CD4-positive, alpha-beta T cell treated with Interleukin-2 at 100 ng/mL for 4 hours (primary cell): ENCODE measurements around the gene CAMK1D.

ENCODE experiments used
- DNase-seq: peaks from one replicate; pipeline ENCODE4 v3.0.0-alpha.2; 2020; ENCODE audit warnings: low spot score

Gene CAMK1D

DNA sequence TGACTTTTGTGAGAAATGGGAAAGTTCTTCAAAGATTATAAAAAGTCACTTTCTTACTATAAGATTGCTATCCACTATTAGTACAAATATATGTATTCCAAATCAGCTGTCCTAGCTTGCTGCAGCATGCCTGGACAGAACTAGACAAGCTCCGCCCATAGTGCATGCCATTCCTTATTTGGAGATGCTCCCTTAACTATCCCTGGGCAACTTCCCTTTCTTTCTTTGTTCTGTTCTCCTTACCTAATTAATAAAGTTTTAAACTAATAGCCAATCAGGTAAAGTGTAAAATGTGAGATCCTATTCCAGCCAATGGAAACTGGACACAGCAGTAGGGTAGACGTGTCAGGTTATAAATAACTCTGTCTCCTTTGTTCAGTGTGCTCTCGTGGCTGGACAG, 281.9 kb downstream of the CAMK1D start:
- no peak for DNase-seq

DNA sequence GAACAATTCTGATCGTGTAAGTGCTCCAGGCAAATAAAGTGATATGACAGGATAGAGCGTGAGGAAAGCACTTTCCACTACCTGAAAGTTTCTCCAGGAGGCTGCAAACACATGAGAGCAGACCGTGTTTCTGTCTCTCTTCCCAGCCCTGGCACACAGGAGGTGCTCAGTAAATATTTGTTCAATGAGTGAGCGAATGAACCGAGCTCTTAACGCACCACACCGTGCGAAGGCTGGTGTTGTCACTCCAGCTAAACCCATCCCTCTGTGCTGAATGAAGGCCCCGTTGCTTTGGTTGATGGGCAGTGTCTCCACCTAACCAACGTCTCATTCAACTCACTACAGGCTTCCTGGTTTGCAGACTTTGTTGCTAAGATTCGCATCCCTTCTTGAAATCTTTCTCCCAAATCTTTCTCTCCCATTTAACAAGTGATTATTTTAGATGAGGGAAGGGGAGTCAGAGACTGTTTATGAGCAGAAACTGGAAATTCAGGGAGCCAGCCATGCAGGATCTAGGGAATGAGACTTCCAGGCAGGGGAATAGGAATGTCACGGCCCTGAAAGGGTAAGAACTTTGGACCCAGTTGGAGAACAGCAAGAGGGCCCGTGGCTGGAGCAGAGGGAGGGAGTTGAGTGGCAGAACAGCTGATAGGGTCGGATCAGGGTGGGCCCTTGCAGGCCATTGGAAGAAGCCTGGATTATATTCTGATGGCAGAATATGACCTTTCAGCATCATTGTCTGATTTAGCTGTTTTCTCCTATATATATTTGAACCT, 282.6 kb downstream of the CAMK1D start:
- DNase-seq, result no peak

DNA sequence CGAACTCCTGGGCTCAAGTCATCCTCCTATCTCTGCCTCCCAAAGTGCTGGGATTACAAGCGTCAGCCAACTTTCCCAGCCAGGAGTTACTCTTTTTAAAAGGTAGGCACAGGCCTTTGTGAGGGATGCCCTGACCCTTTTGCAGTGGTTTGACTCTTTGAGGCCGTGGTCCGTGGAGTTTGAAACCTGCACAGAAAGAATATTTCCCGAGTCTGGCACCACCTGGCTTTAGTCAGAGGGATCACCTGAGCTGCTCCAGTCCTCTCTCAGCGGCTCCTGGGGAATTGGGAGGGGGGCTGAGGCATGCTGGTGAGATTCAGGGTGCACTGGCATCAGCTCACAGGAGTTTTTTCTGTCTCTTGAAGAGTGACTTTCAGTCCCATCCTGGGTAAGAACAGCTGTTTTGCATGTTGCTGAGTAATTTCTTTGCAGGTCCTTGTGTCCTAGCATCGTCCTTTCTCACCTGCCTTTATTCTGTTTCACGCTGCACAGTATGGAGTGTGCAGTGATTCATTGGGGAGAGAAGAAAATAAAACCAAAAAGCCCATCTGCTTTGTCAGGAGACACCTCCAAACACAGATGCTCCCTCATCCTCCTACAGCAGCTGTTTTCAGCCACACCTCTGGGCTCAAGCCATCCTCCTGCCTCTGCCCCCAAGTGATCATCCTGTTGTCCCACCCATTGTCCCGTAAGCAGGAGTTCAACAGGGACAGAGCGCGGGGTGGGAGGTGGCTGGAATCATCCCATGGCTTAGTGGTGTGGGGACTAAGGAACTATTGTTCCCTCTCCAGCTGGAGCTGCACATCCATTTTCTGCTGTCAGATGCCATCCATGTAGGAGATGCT, 284.7 kb downstream of the CAMK1D start:
- DNase-seq, result no peak

- DNase-seq, result no peak
Measured at GRCh38 chr10:12634621-12634931, 285.2 kb downstream of the CAMK1D start.

GRCh38 chr10:12635127-12635541, 285.8 kb downstream of the CAMK1D start:
- peak; percentile 8 for DNase-seq

DNA sequence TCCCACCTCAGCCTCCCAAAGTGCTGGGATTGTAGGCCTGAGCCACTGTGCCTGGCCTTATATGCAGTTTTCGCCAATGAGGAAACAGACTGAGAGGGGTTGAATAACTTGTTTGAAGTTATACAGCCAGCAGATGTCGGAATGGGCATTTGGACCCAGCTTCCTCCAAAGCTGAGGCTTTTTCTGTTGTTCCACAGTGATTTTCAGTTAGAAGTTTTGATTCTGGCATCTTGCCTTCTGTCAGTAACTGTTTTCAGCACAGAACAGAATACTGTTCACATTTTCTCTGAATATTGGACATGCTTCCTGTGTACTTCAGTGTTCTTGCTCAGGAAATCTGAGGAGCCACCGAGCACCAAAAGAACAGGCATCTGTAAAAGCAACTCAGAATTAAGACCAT, 287.2 kb downstream of the CAMK1D start:
- no peak for DNase-seq

DNA sequence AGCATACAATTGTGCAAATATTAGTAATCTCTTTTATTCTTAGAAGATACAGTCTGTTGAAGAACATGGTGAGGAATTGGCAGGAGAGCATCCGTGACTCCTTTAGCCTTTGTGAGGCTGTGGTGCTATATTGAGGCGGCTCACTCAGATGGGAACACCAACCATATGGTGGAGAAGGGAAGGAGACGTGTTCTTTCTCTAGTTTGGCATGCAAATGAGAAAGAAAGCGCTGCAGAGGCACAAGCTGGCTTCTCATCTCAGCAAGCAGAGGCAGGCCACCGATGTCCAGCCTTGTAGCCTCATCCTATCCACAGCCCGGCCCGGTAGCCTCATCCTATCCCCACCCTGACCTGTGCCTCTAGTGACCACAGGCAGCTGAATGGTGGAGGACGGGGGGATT, 288.3 kb downstream of the CAMK1D start:
- DNase-seq, result no peak

DNA sequence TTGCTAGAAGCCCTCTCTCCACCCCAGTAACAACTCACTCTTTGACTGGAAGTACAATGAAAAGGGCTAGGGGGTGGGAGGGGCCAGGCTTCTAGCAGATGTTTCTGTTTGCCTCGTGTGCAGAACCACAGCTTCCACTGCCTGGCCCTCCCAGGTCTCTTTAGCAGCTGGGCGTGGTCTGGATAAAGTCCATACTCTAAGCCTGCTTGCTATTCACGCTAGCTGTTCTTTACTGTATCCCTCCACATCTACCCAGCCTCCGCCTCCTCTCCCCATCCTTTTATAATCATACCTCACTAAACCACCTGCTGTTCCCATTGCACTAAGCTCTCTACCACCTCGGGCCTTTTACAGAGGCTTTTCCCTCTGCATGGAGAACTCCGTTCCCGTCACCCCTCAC, 288.8 kb downstream of the CAMK1D start:
- no peak for DNase-seq

GRCh38 chr10:12638781-12639180, 289.4 kb downstream of the CAMK1D start:
- no peak for DNase-seq

DNA sequence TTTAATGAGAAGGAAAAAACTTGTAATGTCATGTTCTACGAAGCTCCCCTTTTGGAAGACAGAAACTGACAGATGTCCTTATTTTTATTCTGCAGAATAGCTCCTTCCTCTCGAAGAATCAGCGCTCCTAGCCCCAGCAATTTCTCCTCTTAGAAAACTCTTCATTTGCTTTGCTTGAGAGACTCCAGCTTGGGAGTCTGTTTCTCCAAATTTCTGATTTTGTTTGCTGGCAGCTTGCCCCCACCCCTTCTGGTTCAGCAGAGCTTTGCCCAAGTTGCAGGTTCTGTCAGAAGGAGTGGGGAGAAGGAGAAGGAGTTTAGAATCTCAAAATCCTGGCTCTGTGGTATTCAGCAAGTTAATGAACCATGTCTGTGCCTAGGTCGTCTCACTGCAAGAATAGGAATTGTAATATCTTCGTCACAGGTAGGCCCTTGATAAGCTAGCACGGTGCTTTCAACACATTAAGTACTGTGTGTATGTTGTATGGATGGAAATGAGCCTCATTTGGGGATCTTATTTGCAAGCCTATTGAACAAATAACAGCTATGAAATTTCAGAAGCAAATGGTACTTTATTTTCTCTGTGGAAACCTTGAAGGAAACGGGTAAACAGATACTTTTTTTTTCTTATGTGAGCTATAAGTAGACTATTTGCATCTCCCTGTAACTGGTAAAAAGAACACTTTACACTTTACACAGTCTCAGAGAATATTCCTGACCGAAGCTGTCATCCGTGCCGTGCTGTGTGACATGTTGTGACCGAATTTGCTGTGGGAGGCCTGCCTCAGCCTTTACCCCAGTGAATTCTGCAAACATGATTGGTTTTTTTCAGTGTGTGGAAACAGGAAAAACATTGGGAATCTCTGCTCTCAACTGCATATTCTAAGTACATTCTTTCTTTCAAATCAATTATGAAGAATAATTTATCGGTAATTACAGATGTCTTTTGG, 290.9 kb downstream of the CAMK1D start:
- DNase-seq, result no peak

DNA sequence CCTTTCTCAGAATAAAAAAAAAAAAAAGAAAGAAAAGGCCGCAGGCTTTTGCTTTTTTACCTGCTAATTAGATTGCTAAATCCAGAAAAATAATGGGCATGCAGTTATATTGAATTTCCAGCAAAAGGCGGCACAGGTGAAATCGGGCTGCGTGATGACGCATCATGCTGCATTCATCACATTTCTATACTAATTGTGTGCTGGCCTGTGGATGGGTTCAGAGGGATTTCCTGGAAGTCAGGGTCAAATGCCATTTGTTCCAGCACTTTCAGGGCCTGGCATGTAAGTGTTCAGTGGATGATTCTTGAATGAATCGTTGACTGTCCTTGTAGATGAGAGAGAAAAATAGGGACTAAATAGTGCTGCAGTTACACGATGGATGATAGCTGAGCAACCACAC, 292.7 kb downstream of the CAMK1D start:
- DNase-seq, result no peak

DNA sequence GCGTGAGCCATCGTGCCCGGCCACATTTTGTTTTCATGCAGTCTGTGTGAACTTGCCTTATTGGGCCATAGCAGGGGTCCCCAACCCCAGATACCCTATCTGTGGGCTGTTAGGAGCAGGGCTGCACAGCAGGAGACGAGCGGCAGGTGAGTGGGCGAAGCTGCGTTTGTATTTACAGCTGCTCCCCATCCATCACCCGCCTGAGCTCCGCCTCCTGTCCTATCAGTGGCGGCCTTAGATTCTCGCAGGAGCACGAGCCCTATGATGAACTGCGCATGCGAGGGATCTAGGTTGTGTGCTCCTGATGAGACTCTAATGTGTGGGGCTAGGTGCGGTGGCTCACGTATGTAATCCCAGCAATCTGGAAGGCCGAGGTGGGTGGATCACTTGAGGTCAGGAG, 293.9 kb downstream of the CAMK1D start:
- no peak for DNase-seq

GRCh38 chr10:12644380-12645144, 295.2 kb downstream of the CAMK1D start:
- DNase-seq, result no peak

DNA sequence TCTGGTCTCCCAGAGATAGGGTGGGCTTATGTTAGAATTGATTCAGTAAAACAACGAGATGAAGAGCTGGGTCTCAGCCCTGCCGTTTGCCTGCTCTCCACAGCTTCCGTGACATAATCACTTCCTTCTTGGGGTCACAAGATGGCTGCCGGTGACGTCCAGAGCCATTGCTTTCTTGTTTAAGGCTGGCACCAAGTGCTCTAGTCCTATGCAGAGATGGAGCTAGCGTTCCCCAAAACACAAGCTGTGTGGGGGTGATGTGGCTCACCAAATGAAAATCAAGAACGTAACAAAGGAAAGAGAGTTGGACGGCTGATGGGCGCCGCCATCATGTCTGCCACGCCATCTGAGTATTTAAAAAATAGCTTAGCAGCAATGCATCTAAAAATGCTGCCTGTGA, 296.1 kb downstream of the CAMK1D start:
- no peak for DNase-seq

GRCh38 chr10:12649012-12649584, 299.8 kb downstream of the CAMK1D start:
- DNase-seq, result no peak

GRCh38 chr10:12650122-12650521, 300.8 kb downstream of the CAMK1D start:
- no peak for DNase-seq

GRCh38 chr10:12650538-12651298, 301.4 kb downstream of the CAMK1D start:
- no peak for DNase-seq

- no peak for DNase-seq
Measured at GRCh38 chr10:12655940-12656339, 306.6 kb downstream of the CAMK1D start.

DNA sequence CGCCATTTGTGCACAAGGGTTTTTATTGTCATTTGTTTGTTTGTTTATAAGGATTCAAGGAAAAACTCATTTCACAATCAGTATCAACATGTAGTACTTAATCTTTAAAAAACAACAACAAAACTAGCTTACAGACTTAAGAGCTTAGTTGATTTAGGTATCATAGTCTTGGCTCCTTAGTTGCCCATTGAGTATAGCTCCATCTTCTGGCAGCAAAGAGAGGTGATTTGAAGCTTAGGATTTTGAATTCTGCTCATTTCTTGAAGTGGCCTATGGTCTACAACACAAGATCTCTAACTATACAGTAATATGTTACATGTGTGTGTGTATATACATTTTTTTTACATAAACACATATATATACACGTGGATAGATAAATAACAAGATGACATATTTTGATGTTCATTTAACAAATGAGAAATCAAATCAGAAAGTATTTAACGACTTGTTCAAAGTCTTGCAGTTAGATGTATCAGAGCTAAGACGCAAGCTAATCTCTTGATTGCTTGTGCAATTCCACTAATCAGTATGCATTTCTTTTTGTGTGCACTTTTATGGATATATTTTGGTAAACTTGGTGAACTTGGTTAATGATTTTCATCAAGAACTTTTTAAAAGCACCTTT, 307.3 kb downstream of the CAMK1D start:
- peak; percentile 65 for DNase-seq

DNA sequence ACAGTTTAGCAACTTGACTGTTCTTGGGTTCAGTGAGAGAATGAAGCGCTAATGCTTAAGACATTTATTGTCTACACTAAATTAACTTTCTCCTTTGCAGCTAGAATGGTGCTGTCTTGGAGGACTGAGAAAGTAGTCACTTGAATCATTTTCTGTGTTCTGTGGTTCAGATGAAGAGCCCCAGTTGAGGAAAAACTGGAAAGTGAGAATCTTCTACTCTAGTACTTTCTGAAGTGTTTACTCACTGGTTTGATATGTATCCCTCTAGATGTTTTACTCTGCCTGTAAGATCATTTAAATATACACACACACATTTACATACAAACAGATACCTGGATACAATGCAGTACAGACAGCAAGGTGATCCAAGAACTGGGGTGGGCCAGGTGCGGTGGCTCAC, 308.1 kb downstream of the CAMK1D start:
- DNase-seq, result no peak
